ENCODE measurements around the gene SLC23A1. TPM values are rescaled to one million over a fixed set of nuclear protein-coding genes. Genes with fewer than 3 reads are reported as not detected.

SLC23A1 gene
- total and polyA plus RNA-seq, 4 donors: 10.0 to 18.0 (median 17.4) TPM

DNA sequence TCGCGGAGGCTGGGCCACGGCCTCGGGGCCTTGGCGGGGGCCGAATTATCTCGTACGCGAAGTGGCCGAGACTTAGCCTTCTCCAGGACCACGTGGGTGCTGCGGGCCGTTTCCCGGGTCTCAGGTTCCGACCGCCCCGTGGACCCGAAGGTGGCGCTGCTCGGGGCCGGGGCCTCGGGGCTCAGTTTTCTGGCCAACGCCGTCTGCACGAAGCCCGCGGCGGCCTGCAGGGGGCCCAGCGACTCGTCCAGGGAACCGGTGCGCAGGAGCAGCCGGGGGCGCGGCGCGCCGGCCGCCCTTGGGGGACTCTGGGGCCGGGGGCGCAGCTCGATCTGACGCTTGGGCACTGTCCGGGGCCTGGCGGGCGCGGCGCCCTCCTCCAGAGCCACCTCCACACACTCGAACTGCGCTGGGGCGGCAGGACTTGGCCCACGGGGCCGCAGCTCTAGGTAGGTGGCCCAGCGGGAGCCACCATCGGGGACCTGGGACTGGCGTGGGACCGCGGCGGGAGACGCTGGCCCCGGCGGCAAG lies 11.1 kb upstream of the SLC23A1 start:
- peak overlapping the region; percentile 65 to 69 for H3K27ac ChIP-seq (ENCODE audit: low read depth in 1 of 2, low read length in 2 of 2)
- DNase-seq (ENCODE audit: low spot score): no peak
- 8% methylated on average over 62 of the region's 62 CpGs for whole genome bisulfite sequencing
- H3K9ac ChIP-seq (ENCODE audit: low read depth in 1 of 2, low read length in 2 of 2): no peak overlapping the region
- peak overlapping the region; percentile 16 to 59 (median 42) for H3K4me3 ChIP-seq (ENCODE audit: low read depth in 1 of 3, low read length in 3 of 3)
- H3K36me3 ChIP-seq (ENCODE audit: control insufficient read depth in 4 of 4, insufficient read depth in 3 of 4, low read depth in 1 of 4, low read length in 3 of 4): peaks cover 0 to 1% (median 0%) of the 10 kb centered on the region in 4 donors
- H3K27me3 ChIP-seq (ENCODE audit: control insufficient read depth in 4 of 4, insufficient read depth in 4 of 4, low read length in 3 of 4): peaks cover 0 to 3% (median 0%) of the 10 kb centered on the region in 4 donors
- TF ChIP-seq SP1 (IDR thresholded peaks at IDR 0.05): no peak
- TF ChIP-seq, protein P1, sequence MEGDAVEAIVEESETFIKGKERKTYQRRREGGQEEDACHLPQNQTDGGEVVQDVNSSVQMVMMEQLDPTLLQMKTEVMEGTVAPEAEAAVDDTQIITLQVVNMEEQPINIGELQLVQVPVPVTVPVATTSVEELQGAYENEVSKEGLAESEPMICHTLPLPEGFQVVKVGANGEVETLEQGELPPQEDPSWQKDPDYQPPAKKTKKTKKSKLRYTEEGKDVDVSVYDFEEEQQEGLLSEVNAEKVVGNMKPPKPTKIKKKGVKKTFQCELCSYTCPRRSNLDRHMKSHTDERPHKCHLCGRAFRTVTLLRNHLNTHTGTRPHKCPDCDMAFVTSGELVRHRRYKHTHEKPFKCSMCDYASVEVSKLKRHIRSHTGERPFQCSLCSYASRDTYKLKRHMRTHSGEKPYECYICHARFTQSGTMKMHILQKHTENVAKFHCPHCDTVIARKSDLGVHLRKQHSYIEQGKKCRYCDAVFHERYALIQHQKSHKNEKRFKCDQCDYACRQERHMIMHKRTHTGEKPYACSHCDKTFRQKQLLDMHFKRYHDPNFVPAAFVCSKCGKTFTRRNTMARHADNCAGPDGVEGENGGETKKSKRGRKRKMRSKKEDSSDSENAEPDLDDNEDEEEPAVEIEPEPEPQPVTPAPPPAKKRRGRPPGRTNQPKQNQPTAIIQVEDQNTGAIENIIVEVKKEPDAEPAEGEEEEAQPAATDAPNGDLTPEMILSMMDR (IDR thresholded peaks at IDR 0.05; ENCODE audit: low read depth, low read length, missing input control): peak; percentile 36
- TF ChIP-seq, protein P2, sequence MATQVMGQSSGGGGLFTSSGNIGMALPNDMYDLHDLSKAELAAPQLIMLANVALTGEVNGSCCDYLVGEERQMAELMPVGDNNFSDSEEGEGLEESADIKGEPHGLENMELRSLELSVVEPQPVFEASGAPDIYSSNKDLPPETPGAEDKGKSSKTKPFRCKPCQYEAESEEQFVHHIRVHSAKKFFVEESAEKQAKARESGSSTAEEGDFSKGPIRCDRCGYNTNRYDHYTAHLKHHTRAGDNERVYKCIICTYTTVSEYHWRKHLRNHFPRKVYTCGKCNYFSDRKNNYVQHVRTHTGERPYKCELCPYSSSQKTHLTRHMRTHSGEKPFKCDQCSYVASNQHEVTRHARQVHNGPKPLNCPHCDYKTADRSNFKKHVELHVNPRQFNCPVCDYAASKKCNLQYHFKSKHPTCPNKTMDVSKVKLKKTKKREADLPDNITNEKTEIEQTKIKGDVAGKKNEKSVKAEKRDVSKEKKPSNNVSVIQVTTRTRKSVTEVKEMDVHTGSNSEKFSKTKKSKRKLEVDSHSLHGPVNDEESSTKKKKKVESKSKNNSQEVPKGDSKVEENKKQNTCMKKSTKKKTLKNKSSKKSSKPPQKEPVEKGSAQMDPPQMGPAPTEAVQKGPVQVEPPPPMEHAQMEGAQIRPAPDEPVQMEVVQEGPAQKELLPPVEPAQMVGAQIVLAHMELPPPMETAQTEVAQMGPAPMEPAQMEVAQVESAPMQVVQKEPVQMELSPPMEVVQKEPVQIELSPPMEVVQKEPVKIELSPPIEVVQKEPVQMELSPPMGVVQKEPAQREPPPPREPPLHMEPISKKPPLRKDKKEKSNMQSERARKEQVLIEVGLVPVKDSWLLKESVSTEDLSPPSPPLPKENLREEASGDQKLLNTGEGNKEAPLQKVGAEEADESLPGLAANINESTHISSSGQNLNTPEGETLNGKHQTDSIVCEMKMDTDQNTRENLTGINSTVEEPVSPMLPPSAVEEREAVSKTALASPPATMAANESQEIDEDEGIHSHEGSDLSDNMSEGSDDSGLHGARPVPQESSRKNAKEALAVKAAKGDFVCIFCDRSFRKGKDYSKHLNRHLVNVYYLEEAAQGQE (IDR thresholded peaks at IDR 0.05): no peak
- peak in 1 of 2 donors; percentile 32 for TF ChIP-seq RAD21 (IDR thresholded peaks at IDR 0.05)
- peaks cover 9 to 19% (median 17%) of the 10 kb centered on the region in 4 donors for H3K4me1 ChIP-seq (ENCODE audit: control insufficient read depth in 4 of 4, insufficient read depth in 4 of 4, low read length in 3 of 4)
- no peaks in the 10 kb centered on the region for H3K9me3 ChIP-seq (ENCODE audit: control insufficient read depth in 4 of 4, low read length in 3 of 4)

DNA sequence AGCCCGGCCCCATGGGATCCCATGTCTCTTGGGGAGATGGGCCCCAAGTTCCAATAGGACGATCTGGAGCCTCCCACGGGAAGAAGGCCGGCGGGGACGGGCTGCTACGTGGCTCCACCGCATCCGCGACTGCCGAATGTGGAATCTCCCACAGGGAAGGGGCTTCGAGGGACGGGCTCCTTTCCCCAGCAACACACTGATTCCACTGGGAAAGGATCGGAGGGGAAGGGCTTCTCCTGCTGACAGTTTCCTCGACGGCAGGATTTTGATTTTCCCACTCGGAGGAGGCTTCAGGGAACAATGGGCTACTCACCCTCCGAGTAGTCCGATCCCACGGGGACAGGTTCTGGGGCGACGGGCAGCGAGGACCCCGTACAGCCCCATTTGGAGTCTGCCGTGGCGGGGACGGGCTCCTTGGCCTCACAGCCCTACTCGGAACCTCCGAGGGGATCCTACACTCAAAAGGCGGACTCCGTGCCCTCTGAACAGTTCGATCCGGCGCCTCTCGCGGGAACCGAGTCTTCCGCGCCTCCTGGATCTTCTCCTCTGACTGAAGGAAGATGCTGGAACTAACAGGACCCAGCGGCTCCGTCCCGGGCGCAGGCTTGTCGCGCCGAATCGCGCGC lies 10.5 kb upstream of the SLC23A1 start:
- no peaks in the 10 kb centered on the region for H3K9me3 ChIP-seq (ENCODE audit: control insufficient read depth in 4 of 4, low read length in 3 of 4)
- 13% methylated on average over 49 of the region's 49 CpGs for WGBS
- no peak for TF ChIP-seq FOXA2 (IDR thresholded peaks at IDR 0.05)
- TF ChIP-seq RAD21 (IDR thresholded peaks at IDR 0.05): no peak
- TF ChIP-seq, protein P3, sequence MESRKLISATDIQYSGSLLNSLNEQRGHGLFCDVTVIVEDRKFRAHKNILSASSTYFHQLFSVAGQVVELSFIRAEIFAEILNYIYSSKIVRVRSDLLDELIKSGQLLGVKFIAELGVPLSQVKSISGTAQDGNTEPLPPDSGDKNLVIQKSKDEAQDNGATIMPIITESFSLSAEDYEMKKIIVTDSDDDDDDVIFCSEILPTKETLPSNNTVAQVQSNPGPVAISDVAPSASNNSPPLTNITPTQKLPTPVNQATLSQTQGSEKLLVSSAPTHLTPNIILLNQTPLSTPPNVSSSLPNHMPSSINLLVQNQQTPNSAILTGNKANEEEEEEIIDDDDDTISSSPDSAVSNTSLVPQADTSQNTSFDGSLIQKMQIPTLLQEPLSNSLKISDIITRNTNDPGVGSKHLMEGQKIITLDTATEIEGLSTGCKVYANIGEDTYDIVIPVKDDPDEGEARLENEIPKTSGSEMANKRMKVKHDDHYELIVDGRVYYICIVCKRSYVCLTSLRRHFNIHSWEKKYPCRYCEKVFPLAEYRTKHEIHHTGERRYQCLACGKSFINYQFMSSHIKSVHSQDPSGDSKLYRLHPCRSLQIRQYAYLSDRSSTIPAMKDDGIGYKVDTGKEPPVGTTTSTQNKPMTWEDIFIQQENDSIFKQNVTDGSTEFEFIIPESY (IDR thresholded peaks at IDR 0.05): no peak
- TF ChIP-seq EGR1 (IDR thresholded peaks at IDR 0.05; ENCODE audit: low read depth in 2 of 2): no peak
- no peak for TF ChIP-seq YY1 (IDR thresholded peaks at IDR 0.05)
- TF ChIP-seq, protein P4, sequence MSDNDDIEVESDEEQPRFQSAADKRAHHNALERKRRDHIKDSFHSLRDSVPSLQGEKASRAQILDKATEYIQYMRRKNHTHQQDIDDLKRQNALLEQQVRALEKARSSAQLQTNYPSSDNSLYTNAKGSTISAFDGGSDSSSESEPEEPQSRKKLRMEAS (IDR thresholded peaks at IDR 0.05): no peak
- TF ChIP-seq HNF4A (conservative IDR thresholded peaks at IDR 0.05): no peak
- no peak for TF ChIP-seq RXRA (IDR thresholded peaks at IDR 0.05)
- H3K36me3 ChIP-seq (ENCODE audit: control insufficient read depth in 4 of 4, insufficient read depth in 3 of 4, low read depth in 1 of 4, low read length in 3 of 4): peaks cover 0 to 1% (median 0%) of the 10 kb centered on the region in 4 donors
- H3K27ac ChIP-seq (ENCODE audit: low read depth in 1 of 2, low read length in 2 of 2): peak overlapping the region in 1 of 2 donors; percentile 3
- peak overlapping the region in 2 of 3 donors; percentile 53 to 59 for H3K4me3 ChIP-seq (ENCODE audit: low read depth in 1 of 3, low read length in 3 of 3)
- H3K9ac ChIP-seq (ENCODE audit: low read depth in 1 of 2, low read length in 2 of 2): no peak overlapping the region
- H3K4me1 ChIP-seq (ENCODE audit: control insufficient read depth in 4 of 4, insufficient read depth in 4 of 4, low read length in 3 of 4): peaks cover 9 to 19% (median 17%) of the 10 kb centered on the region in 4 donors
- no peak for DNase-seq (ENCODE audit: low spot score)
- H3K27me3 ChIP-seq (ENCODE audit: control insufficient read depth in 4 of 4, insufficient read depth in 4 of 4, low read length in 3 of 4): peaks cover 0 to 3% (median 0%) of the 10 kb centered on the region in 4 donors

Measured in liver (tissue), 9 donors.